ENCODE measurements around the gene ELN.

ELN gene

DNA sequence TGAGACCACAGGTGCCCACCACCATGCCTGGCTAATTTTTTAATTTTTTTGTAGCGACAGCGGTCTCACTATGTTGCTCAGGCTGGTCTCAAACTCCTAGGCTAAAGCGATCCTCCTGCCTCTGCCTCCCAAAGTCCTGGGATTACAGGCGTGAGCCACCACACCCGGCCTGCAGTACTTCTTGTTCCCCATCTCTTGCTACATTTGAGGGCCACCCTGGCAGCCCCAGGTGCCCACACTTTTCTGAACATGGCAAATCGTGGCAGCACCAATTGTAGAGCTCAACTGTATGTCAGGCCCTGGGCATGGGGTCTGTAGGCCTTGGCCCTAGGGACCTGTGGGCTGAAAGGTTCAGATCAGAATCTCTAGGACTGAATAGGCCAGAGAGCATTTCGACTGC is 30.5 kb downstream of the ELN start:
- peaks cover 8% of the 10 kb centered on the region for H3K27me3 ChIP-seq (ENCODE audit: low read depth, low read length)
- no peak overlapping the region for H2AFZ ChIP-seq (ENCODE audit: low read depth, low read length)
- H3K4me1 ChIP-seq (ENCODE audit: low read length), result no peaks in the 10 kb centered on the region
- H3K79me2 ChIP-seq (ENCODE audit: low read length), result no peaks in the 10 kb centered on the region
- H3K36me3 ChIP-seq (replicated peaks; ENCODE audit: low read depth, low read length), result no peaks in the 10 kb centered on the region
- no peak overlapping the region for H3K27ac ChIP-seq (ENCODE audit: low read length)
- no peaks in the 10 kb centered on the region for H3K9me3 ChIP-seq (ENCODE audit: insufficient read depth, low read length)
- no peaks in the 10 kb centered on the region for H4K20me1 ChIP-seq (ENCODE audit: insufficient read depth, low read length)
- H3K4me3 ChIP-seq (ENCODE audit: low read length), result no peak overlapping the region
- no peak overlapping the region for H3K4me2 ChIP-seq (ENCODE audit: low read length)
- no peak overlapping the region for H3K9ac ChIP-seq (ENCODE audit: low read length)
- TF ChIP-seq EZH2phosphoT487 (IDR thresholded peaks at IDR 0.05; ENCODE audit: low read depth), result no peak
- TF ChIP-seq, protein P1, sequence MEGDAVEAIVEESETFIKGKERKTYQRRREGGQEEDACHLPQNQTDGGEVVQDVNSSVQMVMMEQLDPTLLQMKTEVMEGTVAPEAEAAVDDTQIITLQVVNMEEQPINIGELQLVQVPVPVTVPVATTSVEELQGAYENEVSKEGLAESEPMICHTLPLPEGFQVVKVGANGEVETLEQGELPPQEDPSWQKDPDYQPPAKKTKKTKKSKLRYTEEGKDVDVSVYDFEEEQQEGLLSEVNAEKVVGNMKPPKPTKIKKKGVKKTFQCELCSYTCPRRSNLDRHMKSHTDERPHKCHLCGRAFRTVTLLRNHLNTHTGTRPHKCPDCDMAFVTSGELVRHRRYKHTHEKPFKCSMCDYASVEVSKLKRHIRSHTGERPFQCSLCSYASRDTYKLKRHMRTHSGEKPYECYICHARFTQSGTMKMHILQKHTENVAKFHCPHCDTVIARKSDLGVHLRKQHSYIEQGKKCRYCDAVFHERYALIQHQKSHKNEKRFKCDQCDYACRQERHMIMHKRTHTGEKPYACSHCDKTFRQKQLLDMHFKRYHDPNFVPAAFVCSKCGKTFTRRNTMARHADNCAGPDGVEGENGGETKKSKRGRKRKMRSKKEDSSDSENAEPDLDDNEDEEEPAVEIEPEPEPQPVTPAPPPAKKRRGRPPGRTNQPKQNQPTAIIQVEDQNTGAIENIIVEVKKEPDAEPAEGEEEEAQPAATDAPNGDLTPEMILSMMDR (IDR thresholded peaks at IDR 0.05; ENCODE audit: low read depth, low read length), result no peak

DNA sequence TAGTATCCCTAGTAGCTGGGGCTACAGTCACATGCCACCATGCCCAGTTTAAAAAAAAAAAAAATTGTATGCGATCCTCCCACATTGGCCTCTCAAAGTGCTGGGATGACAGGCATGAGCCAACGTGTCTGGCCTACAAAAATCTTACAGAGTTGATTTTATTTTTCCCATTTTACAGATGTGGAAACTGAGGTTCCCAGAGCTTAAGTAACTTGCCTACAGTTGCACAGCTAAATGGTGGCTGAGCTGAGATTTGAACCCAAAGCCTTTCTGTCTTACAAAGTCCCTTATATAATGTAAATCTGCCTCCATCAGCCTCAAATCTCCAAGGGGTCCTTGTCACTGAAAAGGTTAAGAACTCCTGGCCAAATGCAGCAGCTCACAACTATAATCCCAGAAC is 31.1 kb downstream of the ELN start:
- Histone ChIP-seq H3K9ac (ENCODE audit: low read length) (no peak overlapping the region), H3K4me3 (ENCODE audit: low read length) (no peak overlapping the region), H3K4me2 (ENCODE audit: low read length) (no peak overlapping the region), H3K27me3 (ENCODE audit: low read depth, low read length) (peaks cover 8% of the 10 kb centered on the region), H2AFZ (ENCODE audit: low read depth, low read length) (no peak overlapping the region), H3K79me2 (ENCODE audit: low read length) (no peaks in the 10 kb centered on the region), H4K20me1 (ENCODE audit: insufficient read depth, low read length) (no peaks in the 10 kb centered on the region), H3K9me3 (ENCODE audit: insufficient read depth, low read length) (no peaks in the 10 kb centered on the region), H3K27ac (ENCODE audit: low read length) (no peak overlapping the region), H3K36me3 (replicated peaks; ENCODE audit: low read depth, low read length) (no peaks in the 10 kb centered on the region), H3K4me1 (ENCODE audit: low read length) (no peaks in the 10 kb centered on the region)
- TF ChIP-seq EZH2phosphoT487 (IDR thresholded peaks at IDR 0.05; ENCODE audit: low read depth), result no peak
- TF ChIP-seq, protein P1 (IDR thresholded peaks at IDR 0.05; ENCODE audit: low read depth, low read length), result no peak

DNA sequence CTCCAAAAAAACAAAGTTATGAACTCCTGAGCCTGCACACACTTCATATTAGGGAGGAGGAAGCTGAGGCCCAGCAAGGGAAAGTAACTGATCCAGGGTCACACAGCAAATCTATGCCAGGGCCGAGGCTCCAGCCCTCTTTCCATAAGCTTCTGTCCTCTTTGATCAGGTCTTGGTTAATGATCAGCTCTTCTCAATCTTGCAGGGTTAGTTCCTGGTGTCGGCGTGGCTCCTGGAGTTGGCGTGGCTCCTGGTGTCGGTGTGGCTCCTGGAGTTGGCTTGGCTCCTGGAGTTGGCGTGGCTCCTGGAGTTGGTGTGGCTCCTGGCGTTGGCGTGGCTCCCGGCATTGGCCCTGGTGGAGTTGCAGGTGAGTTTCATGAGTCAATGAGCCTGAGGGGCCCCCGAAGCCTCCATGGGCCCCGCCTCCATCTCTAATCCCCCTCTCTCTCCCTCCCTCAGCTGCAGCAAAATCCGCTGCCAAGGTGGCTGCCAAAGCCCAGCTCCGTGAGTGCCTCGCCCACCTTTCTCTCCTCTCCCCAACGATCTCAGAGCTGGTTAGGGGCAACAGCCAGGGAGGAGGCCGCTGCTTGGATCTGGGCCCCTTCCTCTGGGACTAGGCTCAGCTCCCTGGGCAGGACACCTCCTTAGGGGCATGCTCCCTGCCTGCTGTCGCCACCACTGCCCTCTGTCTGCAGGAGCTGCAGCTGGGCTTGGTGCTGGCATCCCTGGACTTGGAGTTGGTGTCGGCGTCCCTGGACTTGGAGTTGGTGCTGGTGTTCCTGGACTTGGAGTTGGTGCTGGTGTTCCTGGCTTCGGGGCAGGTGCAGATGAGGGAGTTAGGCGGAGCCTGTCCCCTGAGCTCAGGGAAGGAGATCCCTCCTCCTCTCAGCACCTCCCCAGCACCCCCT is 32.0 kb downstream of the ELN start:
- Histone ChIP-seq H4K20me1 (ENCODE audit: insufficient read depth, low read length) (no peaks in the 10 kb centered on the region), H3K36me3 (replicated peaks; ENCODE audit: low read depth, low read length) (no peaks in the 10 kb centered on the region), H3K4me1 (ENCODE audit: low read length) (no peaks in the 10 kb centered on the region), H2AFZ (ENCODE audit: low read depth, low read length) (no peak overlapping the region), H3K9ac (ENCODE audit: low read length) (no peak overlapping the region), H3K4me3 (ENCODE audit: low read length) (no peak overlapping the region), H3K9me3 (ENCODE audit: insufficient read depth, low read length) (no peaks in the 10 kb centered on the region), H3K27ac (ENCODE audit: low read length) (no peak overlapping the region), H3K27me3 (ENCODE audit: low read depth, low read length) (peaks cover 8% of the 10 kb centered on the region), H3K4me2 (ENCODE audit: low read length) (no peak overlapping the region), H3K79me2 (ENCODE audit: low read length) (no peaks in the 10 kb centered on the region)
- TF ChIP-seq EZH2phosphoT487 (IDR thresholded peaks at IDR 0.05; ENCODE audit: low read depth), result no peak
- TF ChIP-seq, protein P1 (IDR thresholded peaks at IDR 0.05; ENCODE audit: low read depth, low read length), result no peak

DNA sequence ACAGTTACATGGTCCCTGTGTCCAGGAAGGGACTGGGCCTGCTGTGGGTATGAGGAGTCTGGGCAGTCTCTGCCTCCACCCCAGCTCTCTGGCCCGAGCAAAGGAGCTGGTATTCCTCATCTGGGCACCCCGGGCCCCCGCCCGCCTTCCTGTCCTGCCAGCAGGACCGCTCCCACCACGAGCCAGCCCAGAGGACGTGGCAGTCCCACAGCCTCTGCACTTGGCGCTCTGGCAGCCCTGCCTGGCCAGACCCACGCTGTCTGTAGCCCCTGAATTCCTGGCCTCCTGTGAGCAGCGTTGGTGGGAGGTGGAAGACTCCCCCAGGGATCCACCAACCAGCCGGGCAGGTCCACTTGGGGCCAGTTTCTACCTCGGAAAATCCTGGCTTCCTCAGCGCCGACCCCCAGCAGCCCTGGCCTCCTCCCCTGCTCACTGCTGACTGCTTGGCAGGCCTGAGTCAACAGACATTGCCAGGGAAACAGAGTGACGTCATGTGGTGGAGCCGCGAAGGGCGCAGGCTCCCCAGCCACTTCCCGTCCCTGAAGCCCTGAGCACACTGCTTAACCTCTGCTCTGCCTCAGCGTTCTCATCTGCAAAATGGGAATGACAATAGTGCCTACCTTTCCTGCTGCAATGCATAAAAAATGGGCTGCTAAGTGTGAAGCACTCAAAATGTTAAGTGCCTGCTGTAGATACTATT is 34.0 kb downstream of the ELN start:
- TF ChIP-seq EZH2phosphoT487 (IDR thresholded peaks at IDR 0.05; ENCODE audit: low read depth), result no peak
- TF ChIP-seq, protein P1 (IDR thresholded peaks at IDR 0.05; ENCODE audit: low read depth, low read length), result no peak
- H3K4me3 ChIP-seq (ENCODE audit: low read length), result peak overlapping the region; percentile 15; the same call in 1 of the 2 replicates
- no peaks in the 10 kb centered on the region for H3K4me1 ChIP-seq (ENCODE audit: low read length)
- no peak overlapping the region for H2AFZ ChIP-seq (ENCODE audit: low read depth, low read length)
- no peak overlapping the region for H3K9ac ChIP-seq (ENCODE audit: low read length)
- peak overlapping the region; percentile 33; the same call in 1 of the 2 replicates for H3K4me2 ChIP-seq (ENCODE audit: low read length)
- H3K36me3 ChIP-seq (replicated peaks; ENCODE audit: low read depth, low read length), result no peaks in the 10 kb centered on the region
- H4K20me1 ChIP-seq (ENCODE audit: insufficient read depth, low read length), result no peaks in the 10 kb centered on the region
- peaks cover 8% of the 10 kb centered on the region for H3K27me3 ChIP-seq (ENCODE audit: low read depth, low read length)
- H3K79me2 ChIP-seq (ENCODE audit: low read length), result no peaks in the 10 kb centered on the region
- H3K9me3 ChIP-seq (ENCODE audit: insufficient read depth, low read length), result no peaks in the 10 kb centered on the region
- H3K27ac ChIP-seq (ENCODE audit: low read length), result no peak overlapping the region
